ENCODE measurements around the gene TMEM179.

- no peak for TF ChIP-seq POLR2A (IDR thresholded peaks at IDR 0.05; ENCODE audit: low read depth, low read length)
- TF ChIP-seq CTCF (IDR thresholded peaks at IDR 0.05; ENCODE audit: extremely low read depth in 1 of 2, insufficient read depth in 1 of 2, low read depth in 1 of 2, low read length in 2 of 2) = no peak
- TF ChIP-seq EZH2 (IDR thresholded peaks at IDR 0.05; ENCODE audit: borderline replicate concordance, low read depth, low read length, severe bottlenecking) = no peak
- no peak for TF ChIP-seq POLR2AphosphoS5 (IDR thresholded peaks at IDR 0.05; ENCODE audit: insufficient read depth, low read depth, low read length)
- no peak for TF ChIP-seq MAX (IDR thresholded peaks at IDR 0.05; ENCODE audit: insufficient read depth, insufficient read length)
- TF ChIP-seq JUN (IDR thresholded peaks at IDR 0.05; ENCODE audit: borderline replicate concordance, insufficient read depth, insufficient read length, low read depth) = no peak
- no peak for TF ChIP-seq GATA2 (IDR thresholded peaks at IDR 0.05; ENCODE audit: insufficient read depth, insufficient read length, low read depth, low read length)
Observed at GRCh38 chr14:104568620-104569019, 36.0 kb downstream of the TMEM179 start.

Measured in endothelial cell of umbilical vein (primary cell).